Measurements from ENCODE around the gene TCEAL1. TPM values are rescaled to one million over a fixed set of nuclear protein-coding genes. Genes with fewer than 3 reads are reported as not detected.
"Not testable (repeated sequence)": the region's sequence is repeated elsewhere in the genome, so short reads cannot be mapped to it uniquely, and the experiment has no call there.

The TCEAL1 gene
- total and polyA plus RNA-seq, 2 donors, result 14.9 to 55.7 TPM

GRCh38 chrX:103644125-103644524 lies 15.3 kb downstream of the TCEAL1 start:
- no peak overlapping the region for H3K27ac ChIP-seq (ENCODE audit: low read depth in 1 of 2, low read length in 1 of 2)
- no peaks in the 10 kb centered on the region for H3K27me3 ChIP-seq (ENCODE audit: control insufficient read depth in 2 of 2, insufficient read depth in 1 of 2, low read length in 1 of 2)
- 95% methylated on average over 1 of the region's 1 CpG for WGBS
- H3K9me3 ChIP-seq (ENCODE audit: control insufficient read depth in 2 of 2, insufficient read depth in 1 of 2, low read length in 1 of 2), result no peaks in the 10 kb centered on the region
- H3K4me1 ChIP-seq (ENCODE audit: control insufficient read depth in 2 of 2, insufficient read depth in 2 of 2, low read length in 2 of 2), result no peaks in the 10 kb centered on the region
- no peaks in the 10 kb centered on the region for H3K36me3 ChIP-seq (ENCODE audit: control insufficient read depth in 2 of 2, insufficient read depth in 2 of 2, low read length in 1 of 2)
- no peak for DNase-seq (ENCODE audit: low read depth in 6 of 9, low spot score in 9 of 9)
- no peak overlapping the region for H3K4me3 ChIP-seq (ENCODE audit: low read length in 2 of 2)

- Histone ChIP-seq H3K4me3 (ENCODE audit: low read length in 2 of 2) (no peak overlapping the region), H3K4me1 (ENCODE audit: control insufficient read depth in 2 of 2, insufficient read depth in 2 of 2, low read length in 2 of 2) (no peaks in the 10 kb centered on the region), H3K27me3 (ENCODE audit: control insufficient read depth in 2 of 2, insufficient read depth in 1 of 2, low read length in 1 of 2) (no peaks in the 10 kb centered on the region), H3K9me3 (ENCODE audit: control insufficient read depth in 2 of 2, insufficient read depth in 1 of 2, low read length in 1 of 2) (no peaks in the 10 kb centered on the region), H3K36me3 (ENCODE audit: control insufficient read depth in 2 of 2, insufficient read depth in 2 of 2, low read length in 1 of 2) (no peaks in the 10 kb centered on the region), H3K27ac (ENCODE audit: low read depth in 1 of 2, low read length in 1 of 2) (no peak overlapping the region)
- DNase-seq (ENCODE audit: low read depth in 6 of 9, low spot score in 9 of 9), result no peak
- 88% methylated on average over 1 of the region's 1 CpG for WGBS
These were observed 18.9 kb downstream of the TCEAL1 start for GRCh38 chrX:103647630-103648029.

GRCh38 chrX:103651151-103651773 lies 22.5 kb downstream of the TCEAL1 start:
- no peak for DNase-seq (ENCODE audit: low read depth in 6 of 9, low spot score in 9 of 9)
- H3K9me3 ChIP-seq (ENCODE audit: control insufficient read depth in 2 of 2, insufficient read depth in 1 of 2, low read length in 1 of 2), result no peaks in the 10 kb centered on the region
- no peak overlapping the region for H3K27ac ChIP-seq (ENCODE audit: low read depth in 1 of 2, low read length in 1 of 2)
- no peaks in the 10 kb centered on the region for H3K36me3 ChIP-seq (ENCODE audit: control insufficient read depth in 2 of 2, insufficient read depth in 2 of 2, low read length in 1 of 2)
- H3K4me1 ChIP-seq (ENCODE audit: control insufficient read depth in 2 of 2, insufficient read depth in 2 of 2, low read length in 2 of 2), result no peaks in the 10 kb centered on the region
- 98% methylated on average over 2 of the region's 2 CpGs for WGBS
- no peaks in the 10 kb centered on the region for H3K27me3 ChIP-seq (ENCODE audit: control insufficient read depth in 2 of 2, insufficient read depth in 1 of 2, low read length in 1 of 2)
- no peak overlapping the region for H3K4me3 ChIP-seq (ENCODE audit: low read length in 2 of 2)

GRCh38 chrX:103655230-103656000 lies 26.6 kb downstream of the TCEAL1 start:
- not testable (repeated sequence) for H3K27me3 ChIP-seq (ENCODE audit: control insufficient read depth in 2 of 2, insufficient read depth in 1 of 2, low read length in 1 of 2); H3K27ac ChIP-seq (ENCODE audit: low read depth in 1 of 2, low read length in 1 of 2); H3K4me1 ChIP-seq (ENCODE audit: control insufficient read depth in 2 of 2, insufficient read depth in 2 of 2, low read length in 2 of 2); DNase-seq (ENCODE audit: low read depth in 6 of 9, low spot score in 9 of 9); H3K9me3 ChIP-seq (ENCODE audit: control insufficient read depth in 2 of 2, insufficient read depth in 1 of 2, low read length in 1 of 2); H3K4me3 ChIP-seq (ENCODE audit: low read length in 2 of 2); H3K36me3 ChIP-seq (ENCODE audit: control insufficient read depth in 2 of 2, insufficient read depth in 2 of 2, low read length in 1 of 2)
- WGBS, result 96% methylated on average over 7 of the region's 7 CpGs

GRCh38 chrX:103656617-103657016 lies 27.8 kb downstream of the TCEAL1 start:
- no peak for DNase-seq (ENCODE audit: low read depth in 6 of 9, low spot score in 9 of 9)
- 90% methylated on average over 3 of the region's 3 CpGs for WGBS
- Histone ChIP-seq H3K4me1 (ENCODE audit: control insufficient read depth in 2 of 2, insufficient read depth in 2 of 2, low read length in 2 of 2) (no peaks in the 10 kb centered on the region), H3K36me3 (ENCODE audit: control insufficient read depth in 2 of 2, insufficient read depth in 2 of 2, low read length in 1 of 2) (no peaks in the 10 kb centered on the region), H3K9me3 (ENCODE audit: control insufficient read depth in 2 of 2, insufficient read depth in 1 of 2, low read length in 1 of 2) (no peaks in the 10 kb centered on the region), H3K27ac (ENCODE audit: low read depth in 1 of 2, low read length in 1 of 2) (no peak overlapping the region), H3K27me3 (ENCODE audit: control insufficient read depth in 2 of 2, insufficient read depth in 1 of 2, low read length in 1 of 2) (no peaks in the 10 kb centered on the region), H3K4me3 (ENCODE audit: low read length in 2 of 2) (no peak overlapping the region)

- not testable (repeated sequence) for H3K9me3 ChIP-seq (ENCODE audit: control insufficient read depth in 2 of 2, insufficient read depth in 1 of 2, low read length in 1 of 2); H3K4me1 ChIP-seq (ENCODE audit: control insufficient read depth in 2 of 2, insufficient read depth in 2 of 2, low read length in 2 of 2); H3K27ac ChIP-seq (ENCODE audit: low read depth in 1 of 2, low read length in 1 of 2); H3K4me3 ChIP-seq (ENCODE audit: low read length in 2 of 2); DNase-seq (ENCODE audit: low read depth in 6 of 9, low spot score in 9 of 9); H3K27me3 ChIP-seq (ENCODE audit: control insufficient read depth in 2 of 2, insufficient read depth in 1 of 2, low read length in 1 of 2); H3K36me3 ChIP-seq (ENCODE audit: control insufficient read depth in 2 of 2, insufficient read depth in 2 of 2, low read length in 1 of 2)
- WGBS, result 99% methylated on average over 2 of the region's 2 CpGs
These were observed 28.3 kb downstream of the TCEAL1 start for GRCh38 chrX:103657066-103657465.

- Histone ChIP-seq H3K27me3 (ENCODE audit: control insufficient read depth in 2 of 2, insufficient read depth in 1 of 2, low read length in 1 of 2) (peaks cover 0 to 8% of the 10 kb centered on the region in 2 donors), H3K9me3 (ENCODE audit: control insufficient read depth in 2 of 2, insufficient read depth in 1 of 2, low read length in 1 of 2) (no peaks in the 10 kb centered on the region), H3K4me3 (ENCODE audit: low read length in 2 of 2) (no peak overlapping the region), H3K27ac (ENCODE audit: low read depth in 1 of 2, low read length in 1 of 2) (no peak overlapping the region), H3K36me3 (ENCODE audit: control insufficient read depth in 2 of 2, insufficient read depth in 2 of 2, low read length in 1 of 2) (no peaks in the 10 kb centered on the region), H3K4me1 (ENCODE audit: control insufficient read depth in 2 of 2, insufficient read depth in 2 of 2, low read length in 2 of 2) (no peaks in the 10 kb centered on the region)
- DNase-seq (ENCODE audit: low read depth in 6 of 9, low spot score in 9 of 9), result no peak
- WGBS, result 98% methylated on average over 5 of the region's 5 CpGs
These were observed 30.1 kb downstream of the TCEAL1 start for GRCh38 chrX:103658681-103659433.

GRCh38 chrX:103659460-103659859 lies 30.7 kb downstream of the TCEAL1 start:
- peaks cover 0 to 14% of the 10 kb centered on the region in 2 donors for H3K27me3 ChIP-seq (ENCODE audit: control insufficient read depth in 2 of 2, insufficient read depth in 1 of 2, low read length in 1 of 2)
- H3K27ac ChIP-seq (ENCODE audit: low read depth in 1 of 2, low read length in 1 of 2); H3K4me3 ChIP-seq (ENCODE audit: low read length in 2 of 2); H3K36me3 ChIP-seq (ENCODE audit: control insufficient read depth in 2 of 2, insufficient read depth in 2 of 2, low read length in 1 of 2); H3K4me1 ChIP-seq (ENCODE audit: control insufficient read depth in 2 of 2, insufficient read depth in 2 of 2, low read length in 2 of 2); DNase-seq (ENCODE audit: low read depth in 6 of 9, low spot score in 9 of 9); H3K9me3 ChIP-seq (ENCODE audit: control insufficient read depth in 2 of 2, insufficient read depth in 1 of 2, low read length in 1 of 2): not testable (repeated sequence)
- 97% methylated on average over 2 of the region's 2 CpGs for WGBS
